AG04449 (cell line): ENCODE measurements around the gene SAG.

Source experiments
- CTCF ChIA-PET: fragments of 350-600 bp; formaldehyde crosslinking; extraction: SDS; loops from one replicate; lab custom pipeline; 2021; ENCODE audit warnings: antibody characterized with exemption; lab: Yijun Ruan, JAX
- POLR2A ChIA-PET: fragments of 400-600, 350-600 bp; formaldehyde crosslinking; extraction: SDS; loops from one replicate; lab custom pipeline; 2020; ENCODE audit warnings: antibody characterized with exemption, inconsistent platforms; lab: Yijun Ruan, JAX
- DNase-seq: peaks from one replicate; pipeline ENCODE4 v3.0.0-alpha.2; 2010; ENCODE audit warnings: low read depth, low spot score
- H3K4me3 ChIP-seq: 2 replicates; pipeline ENCODE4 v1.5.1; 2011; ENCODE audit warnings: low read depth, mild to moderate bottlenecking, control low read depth, low read length
- CTCF ChIP-seq: IDR thresholded peaks from one replicate; pipeline ENCODE4 v1.5.1; 2011; ENCODE audit warnings: mild to moderate bottlenecking, moderate library complexity, low read length, control low read depth, inconsistent platforms; ENCODE audit not compliant: insufficient read depth; ENCODE audit errors: missing control alignments

The SAG gene

GRCh38 chr2:233270366-233270765 lies 37.2 kb upstream of the SAG start:
- TF ChIP-seq CTCF, result no peak
- H3K4me3 ChIP-seq, result no peak overlapping the region
- CTCF ChIA-PET, result interaction anchor here (1.2 to 1.5 kb wide), 2 partner anchors 16 to 18 kb away, joined by 3 read pairs; partner anchors contain the start of gene ATG16L1
- POLR2A ChIA-PET, result no interaction called here
- DNase-seq, result no peak

- CTCF ChIA-PET, result interaction anchor here (1.2 to 1.5 kb wide), 3 partner anchors 17 to 19 kb away, joined by 3 read pairs; partner anchors contain the start of gene ATG16L1
- no peak overlapping the region for H3K4me3 ChIP-seq
Measured at GRCh38 chr2:233270951-233271350, 36.7 kb upstream of the SAG start.

GRCh38 chr2:233271693-233272092 lies 35.9 kb upstream of the SAG start:
- H3K4me3 ChIP-seq, result no peak overlapping the region
- no peak for TF ChIP-seq CTCF
- no peak for DNase-seq
- POLR2A ChIA-PET, result no interaction called here
- CTCF ChIA-PET, result interaction anchor here (1.2 kb wide), 1 partner anchor 20 kb away, joined by 3 read pairs; the partner anchor contains the start of gene ATG16L1

More at GRCh38 chr2:233270951-233271350, 36.7 kb upstream of the SAG start:
- POLR2A ChIA-PET, result no interaction called here
- TF ChIP-seq CTCF, result no peak
- no peak for DNase-seq

GRCh38 chr2:233273120-233273519 lies 34.5 kb upstream of the SAG start:
- ChIA-PET POLR2A (no interaction called here), CTCF (interaction anchor here (1.5 kb wide), 1 partner anchor 170 kb away, joined by 5 read pairs; no protein-coding TSS in a partner anchor)
- no peak for DNase-seq
- TF ChIP-seq CTCF, result no peak
- no peak overlapping the region for H3K4me3 ChIP-seq

GRCh38 chr2:233275223-233275622 lies 32.4 kb upstream of the SAG start:
- no peak for DNase-seq
- no peak overlapping the region for H3K4me3 ChIP-seq
- ChIA-PET CTCF (interaction anchor here (1.2 kb wide), 1 partner anchor 168 kb away, joined by 4 read pairs; no protein-coding TSS in a partner anchor), POLR2A (no interaction called here)
- no peak for TF ChIP-seq CTCF

- CTCF ChIA-PET, result interaction anchor here (1.3 to 1.7 kb wide), 2 partner anchors 9 to 76 kb away, joined by 3 to 5 read pairs; partner anchors contain the start of gene DGKD
- no peak for DNase-seq
- TF ChIP-seq CTCF, result no peak
- no peak overlapping the region for H3K4me3 ChIP-seq
- POLR2A ChIA-PET, result no interaction called here
Measured at GRCh38 chr2:233278921-233279320, 28.7 kb upstream of the SAG start.
